Loucy (cell line): ENCODE data around the gene IQSEC2.

ENCODE experiments used
- H2AFZ ChIP-seq: fragments of 200-600 bp; sonication (generic); 2 replicates; pipeline ENCODE4 v1.6.0; 2016; ENCODE audit warnings: antibody characterized with exemption, mild to moderate bottlenecking, low read length, moderate library complexity
- H3F3A ChIP-seq: fragments of 200-600 bp; 2 replicates; pipeline ENCODE4 v1.6.0; 2016; ENCODE audit warnings: antibody characterized with exemption, low read depth, mild to moderate bottlenecking
- H3K27me3 ChIP-seq: fragments of 200-600 bp; sonication (generic); 2 replicates; pipeline ENCODE4 v1.6.1; 2014; ENCODE audit warnings: low read length, mild to moderate bottlenecking; ENCODE audit not compliant: insufficient read depth, poor library complexity, severe bottlenecking
- H3K36me3 ChIP-seq: fragments of 200-600 bp; sonication (generic); 2 replicates; pipeline ENCODE4 v1.6.1; 2016; ENCODE audit warnings: low read length; ENCODE audit not compliant: insufficient read depth
- H3K4me1 ChIP-seq: fragments of 200-600 bp; sonication (generic); 2 replicates; pipeline ENCODE4 v1.5.1; 2014; ENCODE audit warnings: low read length, mild to moderate bottlenecking; ENCODE audit not compliant: insufficient read depth, poor library complexity, severe bottlenecking
- H3K4me2 ChIP-seq: fragments of 200-600 bp; sonication (generic); 2 replicates; pipeline ENCODE4 v1.6.0; 2014; ENCODE audit warnings: antibody characterized with exemption, low read length, low read depth, mild to moderate bottlenecking; ENCODE audit not compliant: poor library complexity, severe bottlenecking
- H3K4me3 ChIP-seq: fragments of 200-600 bp; sonication (generic); 2 replicates; pipeline ENCODE4 v1.5.1; 2014; ENCODE audit warnings: low read length, mild to moderate bottlenecking, mixed read lengths; ENCODE audit not compliant: poor library complexity, severe bottlenecking
- H3K79me2 ChIP-seq: fragments of 200-600 bp; sonication (generic); 2 replicates; pipeline ENCODE4 v1.6.1; 2014; ENCODE audit warnings: low read length; ENCODE audit not compliant: insufficient read depth
- H3K9ac ChIP-seq: fragments of 200-600 bp; sonication (generic); 2 replicates; pipeline ENCODE4 v1.6.0; 2014; ENCODE audit warnings: mild to moderate bottlenecking, low read depth, low read length, moderate library complexity; ENCODE audit not compliant: poor library complexity, severe bottlenecking
- H3K9me2 ChIP-seq: fragments of 200-600 bp; sonication (generic); replicated peaks from 2 replicates; pipeline ENCODE4 v1.6.1; 2016; ENCODE audit warnings: low read depth, low read length, mixed read lengths
- H3K9me3 ChIP-seq: fragments of 200-600 bp; sonication (generic); 2 replicates; pipeline ENCODE4 v1.6.1; 2014; ENCODE audit warnings: mild to moderate bottlenecking, antibody characterized with exemption, low read length, low read depth; ENCODE audit not compliant: insufficient read depth
- H4K20me1 ChIP-seq: fragments of 200-600 bp; sonication (generic); 2 replicates; pipeline ENCODE4 v1.6.0; 2014; ENCODE audit warnings: antibody characterized with exemption, low read length, mild to moderate bottlenecking; ENCODE audit not compliant: insufficient read depth, poor library complexity, severe bottlenecking
- CTCF ChIP-seq: fragments of 200-600 bp; sonication (generic); conservative IDR thresholded peaks from 2 replicates; pipeline ENCODE4 v1.5.1; 2014; ENCODE audit warnings: mild to moderate bottlenecking, antibody characterized with exemption, low read length
- EZH2phosphoT487 ChIP-seq: fragments of 200-600 bp; IDR thresholded peaks from 2 replicates; pipeline ENCODE4 v1.6.1; 2018; ENCODE audit warnings: antibody characterized with exemption, mild to moderate bottlenecking, moderate library complexity, borderline replicate concordance

IQSEC2 gene

GRCh38 chrX:53244610-53245009 lies 36.8 kb downstream of the IQSEC2 start:
- TF ChIP-seq EZH2phosphoT487 (no peak), CTCF (peak; percentile 47)
- Histone ChIP-seq H3K79me2 (no peaks in the 10 kb centered on the region), H3K9me2 (no peaks in the 10 kb centered on the region), H3K36me3 (no peaks in the 10 kb centered on the region), H3K4me2 (no peak overlapping the region), H3K27me3 (no peaks in the 10 kb centered on the region), H4K20me1 (no peaks in the 10 kb centered on the region), H3K9ac (no peak overlapping the region), H3K4me3 (no peak overlapping the region), H3K9me3 (no peaks in the 10 kb centered on the region), H3F3A (no peaks in the 10 kb centered on the region), H2AFZ (no peak overlapping the region), H3K4me1 (no peaks in the 10 kb centered on the region)

- H4K20me1 ChIP-seq: no peaks in the 10 kb centered on the region
- H3K27me3 ChIP-seq: no peaks in the 10 kb centered on the region
- no peak overlapping the region for H2AFZ ChIP-seq
- no peaks in the 10 kb centered on the region for H3K9me3 ChIP-seq
- H3K79me2 ChIP-seq: no peaks in the 10 kb centered on the region
- TF ChIP-seq CTCF (no peak), EZH2phosphoT487 (no peak)
- H3K4me1 ChIP-seq: no peaks in the 10 kb centered on the region
- H3F3A ChIP-seq: no peaks in the 10 kb centered on the region
- no peak overlapping the region for H3K4me2 ChIP-seq
- H3K9ac ChIP-seq: no peak overlapping the region
- H3K36me3 ChIP-seq: no peaks in the 10 kb centered on the region
- no peak overlapping the region for H3K4me3 ChIP-seq
- no peaks in the 10 kb centered on the region for H3K9me2 ChIP-seq
Observed at GRCh38 chrX:53242310-53242709, 39.1 kb downstream of the IQSEC2 start.

GRCh38 chrX:53241558-53241957 lies 39.8 kb downstream of the IQSEC2 start:
- H3K79me2 ChIP-seq: no peaks in the 10 kb centered on the region
- no peaks in the 10 kb centered on the region for H3K9me2 ChIP-seq
- H3K36me3 ChIP-seq: no peaks in the 10 kb centered on the region
- H3K4me3 ChIP-seq: no peak overlapping the region
- no peaks in the 10 kb centered on the region for H3K4me1 ChIP-seq
- no peak overlapping the region for H3K4me2 ChIP-seq
- no peaks in the 10 kb centered on the region for H4K20me1 ChIP-seq
- no peaks in the 10 kb centered on the region for H3K9me3 ChIP-seq
- TF ChIP-seq CTCF (no peak), EZH2phosphoT487 (no peak)
- no peaks in the 10 kb centered on the region for H3F3A ChIP-seq
- H3K27me3 ChIP-seq: no peaks in the 10 kb centered on the region
- H2AFZ ChIP-seq: no peak overlapping the region
- H3K9ac ChIP-seq: no peak overlapping the region
